GM23338 (cell line): ENCODE measurements around the gene ATPAF1. TPM values are rescaled to one million over a fixed set of nuclear protein-coding genes. Genes with fewer than 3 reads are reported as not detected.

Source experiments
- ATAC-seq: fragments of 200-7000 bp; cut with Tn5 transposase; 3 replicates; pipeline ENCODE4 v1.9.1; 2020
- DNase-seq: peaks from one replicate; pipeline ENCODE4 v3.0.0-alpha.2; 2015; ENCODE audit warnings: low spot score
- H2AFZ ChIP-seq: fragments of 200-600 bp; sonication (generic); 2 replicates; pipeline ENCODE4 v1.8.0; 2016; ENCODE audit warnings: antibody characterized with exemption, mild to moderate bottlenecking, moderate library complexity
- H3F3A ChIP-seq: fragments of 200-600 bp; sonication (generic); replicated peaks from 2 replicates; pipeline ENCODE4 v1.8.0; 2017; ENCODE audit warnings: antibody characterized with exemption, mixed run types, low read depth
- H3K27ac ChIP-seq: fragments of 200-600 bp; sonication (generic); 2 replicates; pipeline ENCODE4 v1.6.1; 2016; ENCODE audit warnings: low read depth
- H3K27me3 ChIP-seq: fragments of 200-600 bp; sonication (generic); 2 replicates; pipeline ENCODE4 v1.8.0; 2016; ENCODE audit warnings: mild to moderate bottlenecking, mixed run types, moderate library complexity; ENCODE audit not compliant: insufficient read depth
- H3K36me3 ChIP-seq: fragments of 200-600 bp; sonication (generic); 2 replicates; pipeline ENCODE4 v1.8.0; 2016; ENCODE audit warnings: mild to moderate bottlenecking; ENCODE audit not compliant: insufficient read depth
- H3K4me1 ChIP-seq: fragments of 200-600 bp; sonication (generic); 2 replicates; pipeline ENCODE4 v1.8.0; 2016; ENCODE audit warnings: mild to moderate bottlenecking, moderate library complexity; ENCODE audit not compliant: insufficient read depth
- H3K4me2 ChIP-seq: fragments of 200-600 bp; sonication (generic); 2 replicates; pipeline ENCODE4 v1.7.1; 2017; ENCODE audit warnings: mixed run types
- H3K4me3 ChIP-seq: fragments of 200-600 bp; sonication (generic); 2 replicates; pipeline ENCODE4 v1.6.1; 2016; ENCODE audit warnings: mixed run types
- H3K79me2 ChIP-seq: fragments of 200-600 bp; sonication (generic); replicated peaks from 2 replicates; pipeline ENCODE4 v1.8.0; 2017; ENCODE audit warnings: mild to moderate bottlenecking; ENCODE audit not compliant: insufficient read depth
- H3K9me2 ChIP-seq: fragments of 200-600 bp; sonication (generic); 2 replicates; pipeline ENCODE4 v1.8.0; 2017; ENCODE audit not compliant: insufficient read depth
- H4K20me1 ChIP-seq: fragments of 200-600 bp; sonication (generic); replicated peaks from 2 replicates; pipeline ENCODE4 v1.8.0; 2017; ENCODE audit warnings: mild to moderate bottlenecking; ENCODE audit not compliant: insufficient read depth
- H3K27ac Mint-ChIP-seq: 2 replicates; pipeline ENCODE4 v1.8.0; 2020; ENCODE audit warnings: inconsistent platforms, mild to moderate bottlenecking, moderate library complexity, mixed read lengths
- H3K27me3 Mint-ChIP-seq: 3 replicates; pipeline ENCODE4 v1.8.0; 2022; ENCODE audit warnings: low read depth, mild to moderate bottlenecking, moderate library complexity, mixed read lengths, inconsistent platforms; ENCODE audit not compliant: insufficient read depth, poor library complexity
- H3K36me3 Mint-ChIP-seq: 3 replicates; pipeline ENCODE4 v1.8.0; 2021; ENCODE audit warnings: low read depth, mild to moderate bottlenecking, inconsistent platforms, moderate library complexity, mixed read lengths
- H3K4me1 Mint-ChIP-seq: 3 replicates; pipeline ENCODE4 v1.8.0; 2020; ENCODE audit warnings: mild to moderate bottlenecking, inconsistent platforms, mixed read lengths
- H3K4me3 Mint-ChIP-seq: 3 replicates; pipeline ENCODE4 v1.8.0; 2021; ENCODE audit warnings: moderate library complexity, mild to moderate bottlenecking, inconsistent platforms, mixed read lengths
- H3K9me3 Mint-ChIP-seq: 3 replicates; pipeline ENCODE4 v1.8.0; 2020; ENCODE audit warnings: moderate library complexity, mild to moderate bottlenecking, inconsistent platforms, mixed read lengths
- CREB1 ChIP-seq: fragments of 250-450 bp; sonication (Bioruptor Pico); IDR thresholded peaks from 2 replicates; pipeline ENCODE4 v1.5.0; 2020; ENCODE audit warnings: low read depth, mild to moderate bottlenecking, moderate library complexity
- EZH2 ChIP-seq: fragments of 200-600 bp; sonication (generic); IDR thresholded peaks from one replicate; pipeline ENCODE4 v1.8.0; 2017; ENCODE audit warnings: antibody characterized with exemption, mild to moderate bottlenecking, low read depth; ENCODE audit not compliant: unreplicated experiment
- EZH2phosphoT487 ChIP-seq: fragments of 200-600 bp; sonication (generic); IDR thresholded peaks from one replicate; pipeline ENCODE4 v1.8.1; 2018; ENCODE audit warnings: antibody characterized with exemption; ENCODE audit not compliant: unreplicated experiment
- JUNB ChIP-seq: IDR thresholded peaks from one replicate; pipeline ENCODE4 v1.6.1; 2016; ENCODE audit warnings: antibody characterized with exemption; ENCODE audit not compliant: unreplicated experiment
- NANOG ChIP-seq: IDR thresholded peaks from 2 replicates; pipeline ENCODE4 v1.6.1; 2016; ENCODE audit warnings: antibody characterized with exemption, borderline replicate concordance
- POLR2AphosphoS5 ChIP-seq: IDR thresholded peaks from 2 replicates; pipeline ENCODE4 v1.6.1; 2016; ENCODE audit warnings: antibody characterized with exemption, low read depth
- STAT1 ChIP-seq: IDR thresholded peaks from one replicate; pipeline ENCODE4 v1.6.1; 2016; ENCODE audit warnings: antibody characterized with exemption; ENCODE audit not compliant: unreplicated experiment
- ZNF114 ChIP-seq: fragments of 250-450 bp; sonication (Bioruptor Pico); IDR thresholded peaks from 2 replicates; pipeline ENCODE4 v1.5.0; 2020; ENCODE audit warnings: mild to moderate bottlenecking, moderate library complexity
- ZNF331 ChIP-seq: fragments of 250-450 bp; sonication (Bioruptor Pico); IDR thresholded peaks from 2 replicates; pipeline ENCODE4 v1.5.0; 2020; ENCODE audit warnings: low read depth, mild to moderate bottlenecking, moderate library complexity
- polyA plus RNA-seq: library from polyadenylated mRNA; unstranded; fragments of >200 nt; fragmentation: Nextera tagmentation; extraction: Ambion mirVana; gene quantifications from 2 replicates; pipeline ENCODE4 v1.2.1, GENCODE V29; 2016
- total RNA-seq: library from RNA; depleted of rRNA; stranded (reverse); fragments of >200 nt; shearing (Covaris generic); gene quantifications from 2 replicates; pipeline ENCODE4 v1.2.3, GENCODE V29; 2014
- TF ChIP-seq, protein P1 (sequence below): IDR thresholded peaks from 2 replicates; pipeline ENCODE4 v1.6.1; 2016; ENCODE audit warnings: antibody characterized with exemption
- TF ChIP-seq, protein P2 (sequence below), 2 experiments: fragments of 200-600 bp in 1 of 2; sonication (generic) in 1 of 2; conservative IDR thresholded peaks; 2 replicates each; pipeline versions ENCODE4 v1.5.1 to v1.6.1; 2016 to 2017; ENCODE audit warnings: antibody characterized with exemption in 2 of 2, low read depth in 2 of 2, mild to moderate bottlenecking in 2 of 2, moderate library complexity in 1 of 2
- TF ChIP-seq, protein P3 (sequence below): fragments of 250-450 bp; sonication (Bioruptor Pico); IDR thresholded peaks from 2 replicates; pipeline ENCODE4 v1.5.0; 2020; ENCODE audit warnings: mild to moderate bottlenecking, moderate library complexity
- TF ChIP-seq, protein P4 (sequence below): IDR thresholded peaks from one replicate; pipeline ENCODE4 v1.6.1; 2018; ENCODE audit warnings: antibody characterized with exemption; ENCODE audit not compliant: unreplicated experiment

Gene ATPAF1
- total and polyA plus RNA-seq, 2 experiments from 2014 or later: 41.2 to 67.6 TPM

DNA sequence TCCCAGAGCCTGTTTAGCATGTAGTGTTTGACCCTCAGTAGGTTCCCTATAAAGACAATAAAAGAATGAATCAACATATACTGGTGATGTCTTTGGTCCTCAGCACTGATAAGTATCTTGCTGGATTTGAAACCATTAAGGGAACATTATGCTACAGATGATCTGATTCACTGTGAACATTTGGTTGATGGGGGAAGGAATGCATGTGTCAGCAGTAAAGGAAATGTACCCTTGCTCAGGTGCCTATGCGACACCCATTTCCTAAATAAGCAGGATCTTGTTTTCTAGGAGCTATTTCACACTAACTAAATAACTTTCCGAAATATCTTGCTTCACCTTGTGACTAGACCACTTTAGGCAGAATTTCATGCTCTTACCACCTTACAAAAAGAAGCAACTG, 16.5 kb upstream of the ATPAF1 start:
- TF ChIP-seq, protein P1, sequence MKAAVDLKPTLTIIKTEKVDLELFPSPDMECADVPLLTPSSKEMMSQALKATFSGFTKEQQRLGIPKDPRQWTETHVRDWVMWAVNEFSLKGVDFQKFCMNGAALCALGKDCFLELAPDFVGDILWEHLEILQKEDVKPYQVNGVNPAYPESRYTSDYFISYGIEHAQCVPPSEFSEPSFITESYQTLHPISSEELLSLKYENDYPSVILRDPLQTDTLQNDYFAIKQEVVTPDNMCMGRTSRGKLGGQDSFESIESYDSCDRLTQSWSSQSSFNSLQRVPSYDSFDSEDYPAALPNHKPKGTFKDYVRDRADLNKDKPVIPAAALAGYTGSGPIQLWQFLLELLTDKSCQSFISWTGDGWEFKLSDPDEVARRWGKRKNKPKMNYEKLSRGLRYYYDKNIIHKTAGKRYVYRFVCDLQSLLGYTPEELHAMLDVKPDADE: no peak
- TF ChIP-seq, protein P2, sequence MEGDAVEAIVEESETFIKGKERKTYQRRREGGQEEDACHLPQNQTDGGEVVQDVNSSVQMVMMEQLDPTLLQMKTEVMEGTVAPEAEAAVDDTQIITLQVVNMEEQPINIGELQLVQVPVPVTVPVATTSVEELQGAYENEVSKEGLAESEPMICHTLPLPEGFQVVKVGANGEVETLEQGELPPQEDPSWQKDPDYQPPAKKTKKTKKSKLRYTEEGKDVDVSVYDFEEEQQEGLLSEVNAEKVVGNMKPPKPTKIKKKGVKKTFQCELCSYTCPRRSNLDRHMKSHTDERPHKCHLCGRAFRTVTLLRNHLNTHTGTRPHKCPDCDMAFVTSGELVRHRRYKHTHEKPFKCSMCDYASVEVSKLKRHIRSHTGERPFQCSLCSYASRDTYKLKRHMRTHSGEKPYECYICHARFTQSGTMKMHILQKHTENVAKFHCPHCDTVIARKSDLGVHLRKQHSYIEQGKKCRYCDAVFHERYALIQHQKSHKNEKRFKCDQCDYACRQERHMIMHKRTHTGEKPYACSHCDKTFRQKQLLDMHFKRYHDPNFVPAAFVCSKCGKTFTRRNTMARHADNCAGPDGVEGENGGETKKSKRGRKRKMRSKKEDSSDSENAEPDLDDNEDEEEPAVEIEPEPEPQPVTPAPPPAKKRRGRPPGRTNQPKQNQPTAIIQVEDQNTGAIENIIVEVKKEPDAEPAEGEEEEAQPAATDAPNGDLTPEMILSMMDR (conservative IDR thresholded peaks at IDR 0.05; ENCODE audit: low read depth in 2 of 2): no peak
- TF ChIP-seq STAT1 (no peak), EZH2 (no peak), ZNF114 (CRISPR knock-in tag) (no peak), CREB1 (CRISPR knock-in tag) (no peak), POLR2AphosphoS5 (no peak), EZH2phosphoT487 (no peak), NANOG (no peak), ZNF331 (no peak), JUNB (no peak)
- TF ChIP-seq, protein P3, sequence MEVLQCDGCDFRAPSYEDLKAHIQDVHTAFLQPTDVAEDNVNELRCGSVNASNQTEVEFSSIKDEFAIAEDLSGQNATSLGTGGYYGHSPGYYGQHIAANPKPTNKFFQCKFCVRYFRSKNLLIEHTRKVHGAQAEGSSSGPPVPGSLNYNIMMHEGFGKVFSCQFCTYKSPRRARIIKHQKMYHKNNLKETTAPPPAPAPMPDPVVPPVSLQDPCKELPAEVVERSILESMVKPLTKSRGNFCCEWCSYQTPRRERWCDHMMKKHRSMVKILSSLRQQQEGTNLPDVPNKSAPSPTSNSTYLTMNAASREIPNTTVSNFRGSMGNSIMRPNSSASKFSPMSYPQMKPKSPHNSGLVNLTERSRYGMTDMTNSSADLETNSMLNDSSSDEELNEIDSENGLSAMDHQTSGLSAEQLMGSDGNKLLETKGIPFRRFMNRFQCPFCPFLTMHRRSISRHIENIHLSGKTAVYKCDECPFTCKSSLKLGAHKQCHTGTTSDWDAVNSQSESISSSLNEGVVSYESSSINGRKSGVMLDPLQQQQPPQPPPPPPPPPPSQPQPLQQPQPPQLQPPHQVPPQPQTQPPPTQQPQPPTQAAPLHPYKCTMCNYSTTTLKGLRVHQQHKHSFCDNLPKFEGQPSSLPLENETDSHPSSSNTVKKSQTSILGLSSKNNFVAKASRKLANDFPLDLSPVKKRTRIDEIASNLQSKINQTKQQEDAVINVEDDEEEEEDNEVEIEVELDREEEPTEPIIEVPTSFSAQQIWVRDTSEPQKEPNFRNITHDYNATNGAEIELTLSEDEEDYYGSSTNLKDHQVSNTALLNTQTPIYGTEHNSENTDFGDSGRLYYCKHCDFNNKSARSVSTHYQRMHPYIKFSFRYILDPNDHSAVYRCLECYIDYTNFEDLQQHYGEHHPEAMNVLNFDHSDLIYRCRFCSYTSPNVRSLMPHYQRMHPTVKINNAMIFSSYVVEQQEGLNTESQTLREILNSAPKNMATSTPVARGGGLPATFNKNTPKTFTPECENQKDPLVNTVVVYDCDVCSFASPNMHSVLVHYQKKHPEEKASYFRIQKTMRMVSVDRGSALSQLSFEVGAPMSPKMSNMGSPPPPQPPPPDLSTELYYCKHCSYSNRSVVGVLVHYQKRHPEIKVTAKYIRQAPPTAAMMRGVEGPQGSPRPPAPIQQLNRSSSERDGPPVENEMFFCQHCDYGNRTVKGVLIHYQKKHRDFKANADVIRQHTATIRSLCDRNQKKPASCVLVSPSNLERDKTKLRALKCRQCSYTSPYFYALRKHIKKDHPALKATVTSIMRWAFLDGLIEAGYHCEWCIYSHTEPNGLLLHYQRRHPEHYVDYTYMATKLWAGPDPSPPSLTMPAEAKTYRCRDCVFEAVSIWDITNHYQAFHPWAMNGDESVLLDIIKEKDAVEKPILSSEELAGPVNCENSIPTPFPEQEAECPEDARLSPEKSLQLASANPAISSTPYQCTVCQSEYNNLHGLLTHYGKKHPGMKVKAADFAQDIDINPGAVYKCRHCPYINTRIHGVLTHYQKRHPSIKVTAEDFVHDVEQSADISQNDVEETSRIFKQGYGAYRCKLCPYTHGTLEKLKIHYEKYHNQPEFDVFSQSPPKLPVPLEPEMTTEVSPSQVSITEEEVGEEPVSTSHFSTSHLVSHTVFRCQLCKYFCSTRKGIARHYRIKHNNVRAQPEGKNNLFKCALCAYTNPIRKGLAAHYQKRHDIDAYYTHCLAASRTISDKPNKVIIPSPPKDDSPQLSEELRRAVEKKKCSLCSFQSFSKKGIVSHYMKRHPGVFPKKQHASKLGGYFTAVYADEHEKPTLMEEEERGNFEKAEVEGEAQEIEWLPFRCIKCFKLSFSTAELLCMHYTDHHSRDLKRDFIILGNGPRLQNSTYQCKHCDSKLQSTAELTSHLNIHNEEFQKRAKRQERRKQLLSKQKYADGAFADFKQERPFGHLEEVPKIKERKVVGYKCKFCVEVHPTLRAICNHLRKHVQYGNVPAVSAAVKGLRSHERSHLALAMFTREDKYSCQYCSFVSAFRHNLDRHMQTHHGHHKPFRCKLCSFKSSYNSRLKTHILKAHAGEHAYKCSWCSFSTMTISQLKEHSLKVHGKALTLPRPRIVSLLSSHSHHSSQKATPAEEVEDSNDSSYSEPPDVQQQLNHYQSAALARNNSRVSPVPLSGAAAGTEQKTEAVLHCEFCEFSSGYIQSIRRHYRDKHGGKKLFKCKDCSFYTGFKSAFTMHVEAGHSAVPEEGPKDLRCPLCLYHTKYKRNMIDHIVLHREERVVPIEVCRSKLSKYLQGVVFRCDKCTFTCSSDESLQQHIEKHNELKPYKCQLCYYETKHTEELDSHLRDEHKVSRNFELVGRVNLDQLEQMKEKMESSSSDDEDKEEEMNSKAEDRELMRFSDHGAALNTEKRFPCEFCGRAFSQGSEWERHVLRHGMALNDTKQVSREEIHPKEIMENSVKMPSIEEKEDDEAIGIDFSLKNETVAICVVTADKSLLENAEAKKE (CRISPR knock-in tag): no peak
- TF ChIP-seq, protein P4, sequence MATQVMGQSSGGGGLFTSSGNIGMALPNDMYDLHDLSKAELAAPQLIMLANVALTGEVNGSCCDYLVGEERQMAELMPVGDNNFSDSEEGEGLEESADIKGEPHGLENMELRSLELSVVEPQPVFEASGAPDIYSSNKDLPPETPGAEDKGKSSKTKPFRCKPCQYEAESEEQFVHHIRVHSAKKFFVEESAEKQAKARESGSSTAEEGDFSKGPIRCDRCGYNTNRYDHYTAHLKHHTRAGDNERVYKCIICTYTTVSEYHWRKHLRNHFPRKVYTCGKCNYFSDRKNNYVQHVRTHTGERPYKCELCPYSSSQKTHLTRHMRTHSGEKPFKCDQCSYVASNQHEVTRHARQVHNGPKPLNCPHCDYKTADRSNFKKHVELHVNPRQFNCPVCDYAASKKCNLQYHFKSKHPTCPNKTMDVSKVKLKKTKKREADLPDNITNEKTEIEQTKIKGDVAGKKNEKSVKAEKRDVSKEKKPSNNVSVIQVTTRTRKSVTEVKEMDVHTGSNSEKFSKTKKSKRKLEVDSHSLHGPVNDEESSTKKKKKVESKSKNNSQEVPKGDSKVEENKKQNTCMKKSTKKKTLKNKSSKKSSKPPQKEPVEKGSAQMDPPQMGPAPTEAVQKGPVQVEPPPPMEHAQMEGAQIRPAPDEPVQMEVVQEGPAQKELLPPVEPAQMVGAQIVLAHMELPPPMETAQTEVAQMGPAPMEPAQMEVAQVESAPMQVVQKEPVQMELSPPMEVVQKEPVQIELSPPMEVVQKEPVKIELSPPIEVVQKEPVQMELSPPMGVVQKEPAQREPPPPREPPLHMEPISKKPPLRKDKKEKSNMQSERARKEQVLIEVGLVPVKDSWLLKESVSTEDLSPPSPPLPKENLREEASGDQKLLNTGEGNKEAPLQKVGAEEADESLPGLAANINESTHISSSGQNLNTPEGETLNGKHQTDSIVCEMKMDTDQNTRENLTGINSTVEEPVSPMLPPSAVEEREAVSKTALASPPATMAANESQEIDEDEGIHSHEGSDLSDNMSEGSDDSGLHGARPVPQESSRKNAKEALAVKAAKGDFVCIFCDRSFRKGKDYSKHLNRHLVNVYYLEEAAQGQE: no peak
- Mint-ChIP-seq H3K36me3 (peaks cover 73% of the 10 kb centered on the region), H3K27ac (no peak overlapping the region), H3K27me3 (peaks cover 3% of the 10 kb centered on the region), H3K9me3 (no peaks in the 10 kb centered on the region), H3K4me1 (no peaks in the 10 kb centered on the region; the same call in 2 of the 3 replicates), H3K4me3 (no peak overlapping the region)
- Histone ChIP-seq H3K4me1 (no peaks in the 10 kb centered on the region), H3K36me3 (peaks cover 51% of the 10 kb centered on the region), H3K4me3 (no peak overlapping the region), H3K27me3 (no peaks in the 10 kb centered on the region), H3K27ac (no peak overlapping the region), H4K20me1 (peaks cover 4% of the 10 kb centered on the region; the same call in 1 of the 2 replicates), H3K4me2 (no peak overlapping the region), H2AFZ (no peak overlapping the region), H3K79me2 (no peaks in the 10 kb centered on the region), H3K9me2 (no peaks in the 10 kb centered on the region), H3F3A (no peaks in the 10 kb centered on the region)
- ATAC-seq (no peak), DNase-seq (no peak)
